Stomach smooth muscle (tissue), 2 donors: ENCODE results near the gene NRXN3.
"Not testable (repeated sequence)": the region's sequence is repeated elsewhere in the genome, so short reads cannot be mapped to it uniquely, and the experiment has no call there.

ENCODE experiments used
- H3K27ac ChIP-seq: one replicate; pipeline ENCODE4 v1.7.0; 2013; ENCODE audit warnings: mild to moderate bottlenecking, low read length, inconsistent platforms
- H3K27me3 ChIP-seq, 2 donors: one replicate each; pipeline ENCODE4 v1.7.0; 2013; ENCODE audit warnings: low read length in 2 of 2; ENCODE audit not compliant: insufficient read depth in 2 of 2, control insufficient read depth in 1 of 2
- H3K36me3 ChIP-seq, 2 donors: one replicate each; pipeline ENCODE4 v1.7.0; 2013; ENCODE audit warnings: low read length in 2 of 2; ENCODE audit not compliant: control insufficient read depth in 2 of 2, insufficient read depth in 2 of 2
- H3K4me1 ChIP-seq: one replicate; pipeline ENCODE4 v1.7.0; 2013; ENCODE audit warnings: low read length; ENCODE audit not compliant: control insufficient read depth, insufficient read depth
- H3K4me3 ChIP-seq, 2 donors: one replicate each; pipeline ENCODE4 v1.7.0; 2013; ENCODE audit warnings: low read length in 2 of 2
- H3K9ac ChIP-seq, 2 donors: one replicate each; pipeline ENCODE4 v1.7.0; 2013; ENCODE audit warnings: low read length in 2 of 2, mild to moderate bottlenecking in 1 of 2
- H3K9me3 ChIP-seq, 2 donors: one replicate each; pipeline ENCODE4 v1.7.0; 2013; ENCODE audit warnings: low read length in 2 of 2; ENCODE audit not compliant: control insufficient read depth in 2 of 2
- donor health status: healthy.
- donor health status: Pancreatic carcinoma.

NRXN3 gene

DNA sequence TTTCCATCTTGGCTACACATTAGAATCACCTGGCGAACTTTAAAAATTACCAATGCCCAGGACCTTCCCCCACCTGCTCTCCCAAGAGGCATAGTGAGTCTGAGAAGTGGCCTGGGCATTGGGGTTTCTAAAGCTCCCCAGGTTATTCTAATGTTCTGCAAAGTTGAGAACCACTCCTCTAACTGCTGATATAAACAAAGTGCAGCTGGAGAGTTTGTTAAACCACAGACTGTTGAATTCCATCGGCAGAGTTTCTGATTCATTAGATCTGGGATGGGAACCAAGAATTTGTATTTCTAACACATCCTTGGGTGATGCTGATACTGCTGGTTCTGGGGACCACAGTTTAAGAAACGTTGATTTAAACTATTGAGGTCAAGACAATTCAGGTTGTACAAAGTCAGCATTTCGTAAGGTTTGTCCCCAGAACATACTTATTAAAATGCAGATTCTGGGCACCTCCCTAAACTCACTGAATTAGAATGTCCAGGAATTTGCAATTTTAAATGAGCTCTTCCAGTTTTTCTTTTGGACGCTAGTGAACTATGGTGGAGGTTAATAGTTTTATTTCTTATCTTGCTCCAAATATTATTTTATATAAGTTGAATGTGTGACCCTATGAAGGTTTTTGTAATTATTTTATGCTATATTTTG lies 309.1 kb downstream of the NRXN3 start:
- Histone ChIP-seq H3K27me3 (no peaks in the 10 kb centered on the region), H3K9ac (no peak overlapping the region), H3K9me3 (no peaks in the 10 kb centered on the region), H3K36me3 (no peaks in the 10 kb centered on the region), H3K4me3 (no peak overlapping the region), H3K27ac (no peak overlapping the region), H3K4me1 (no peaks in the 10 kb centered on the region)

DNA sequence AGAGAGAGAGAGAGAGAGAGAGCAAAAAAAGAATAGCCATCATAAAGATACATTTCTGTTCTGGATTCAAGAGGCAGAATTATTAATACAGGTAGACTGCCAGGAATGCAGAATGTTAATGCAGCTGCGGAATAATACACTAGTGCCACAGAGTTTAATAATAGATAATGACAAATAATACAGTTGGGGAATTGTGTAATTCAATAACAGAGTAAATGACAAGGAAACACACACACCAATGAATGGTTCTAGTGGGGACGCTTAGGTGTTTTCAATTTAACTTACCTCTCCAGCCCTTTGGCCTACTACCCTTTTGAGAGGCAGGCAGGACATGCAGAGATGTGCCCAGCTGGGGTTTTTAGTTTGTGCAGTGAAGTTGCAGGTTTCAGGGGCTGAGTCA lies 313.9 kb downstream of the NRXN3 start:
- Histone ChIP-seq H3K4me1 (no peaks in the 10 kb centered on the region), H3K4me3 (no peak overlapping the region), H3K9ac (no peak overlapping the region), H3K27me3 (no peaks in the 10 kb centered on the region), H3K36me3 (no peaks in the 10 kb centered on the region), H3K9me3 (no peaks in the 10 kb centered on the region), H3K27ac (no peak overlapping the region)

DNA sequence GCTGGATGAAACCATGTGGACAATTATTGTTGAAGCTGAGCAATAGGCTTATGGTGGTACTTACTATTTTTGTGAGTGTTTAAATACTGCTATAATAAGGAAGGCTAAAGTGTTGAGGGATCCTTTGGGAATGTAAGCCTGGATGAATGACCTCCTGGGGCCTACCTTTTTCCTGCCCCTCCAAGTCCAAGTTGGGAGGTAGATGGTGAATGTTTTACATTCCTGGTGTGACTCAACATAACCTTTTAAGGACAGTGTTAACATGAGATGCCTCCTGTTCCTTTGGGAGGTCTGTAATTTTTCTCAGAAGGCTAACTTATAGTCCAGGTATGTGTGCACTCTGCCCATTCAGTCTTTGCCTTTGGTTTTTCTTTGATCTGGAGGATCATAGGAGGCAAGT lies 315.9 kb downstream of the NRXN3 start:
- Histone ChIP-seq H3K27me3 (no peaks in the 10 kb centered on the region), H3K27ac (no peak overlapping the region), H3K9me3 (no peaks in the 10 kb centered on the region), H3K4me1 (no peaks in the 10 kb centered on the region), H3K36me3 (no peaks in the 10 kb centered on the region), H3K4me3 (no peak overlapping the region), H3K9ac (no peak overlapping the region)

DNA sequence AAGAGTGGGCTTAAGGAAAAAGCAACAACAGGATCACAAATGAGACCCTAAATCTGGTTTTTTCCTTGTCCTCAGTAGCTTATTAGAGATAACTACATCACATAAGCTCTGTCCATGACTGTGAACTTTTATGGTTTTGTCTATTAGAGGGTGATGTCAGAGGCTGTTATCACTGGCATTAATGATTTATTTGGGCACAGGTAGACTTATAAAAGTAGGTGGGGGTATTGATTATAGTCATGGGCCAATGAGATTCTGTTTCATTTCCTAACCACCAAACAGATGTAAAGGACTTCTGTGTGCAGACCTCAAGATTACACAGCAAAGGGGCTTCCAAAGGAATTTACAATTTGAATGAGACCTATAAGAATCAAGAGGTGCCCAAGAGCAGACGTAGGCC lies 316.4 kb downstream of the NRXN3 start:
- Histone ChIP-seq H3K36me3 (no peaks in the 10 kb centered on the region), H3K9me3 (no peaks in the 10 kb centered on the region), H3K27me3 (no peaks in the 10 kb centered on the region), H3K4me1 (no peaks in the 10 kb centered on the region), H3K27ac (no peak overlapping the region), H3K9ac (no peak overlapping the region), H3K4me3 (no peak overlapping the region)

DNA sequence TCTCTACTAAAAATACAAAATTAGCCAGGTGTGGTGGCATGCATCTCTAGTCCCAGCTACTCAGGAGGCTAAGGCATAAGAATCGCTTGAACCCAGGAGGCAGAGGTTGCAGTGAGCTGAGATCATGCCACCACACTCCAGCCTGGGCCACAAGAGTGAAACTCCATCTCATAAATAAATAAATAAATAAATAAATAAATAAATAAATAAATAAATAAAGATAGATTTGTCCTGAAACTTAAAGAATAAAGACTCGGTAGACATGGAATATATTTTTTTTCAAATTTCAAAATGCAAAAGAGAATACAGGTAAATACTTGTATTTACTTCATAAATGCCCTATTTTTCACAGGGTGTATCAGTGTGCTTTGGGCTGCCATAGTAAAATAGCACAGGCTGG lies 317.4 kb downstream of the NRXN3 start:
- H3K4me3 ChIP-seq, H3K27me3 ChIP-seq, H3K9ac ChIP-seq, H3K36me3 ChIP-seq, H3K27ac ChIP-seq, H3K4me1 ChIP-seq, H3K9me3 ChIP-seq: not testable (repeated sequence)

DNA sequence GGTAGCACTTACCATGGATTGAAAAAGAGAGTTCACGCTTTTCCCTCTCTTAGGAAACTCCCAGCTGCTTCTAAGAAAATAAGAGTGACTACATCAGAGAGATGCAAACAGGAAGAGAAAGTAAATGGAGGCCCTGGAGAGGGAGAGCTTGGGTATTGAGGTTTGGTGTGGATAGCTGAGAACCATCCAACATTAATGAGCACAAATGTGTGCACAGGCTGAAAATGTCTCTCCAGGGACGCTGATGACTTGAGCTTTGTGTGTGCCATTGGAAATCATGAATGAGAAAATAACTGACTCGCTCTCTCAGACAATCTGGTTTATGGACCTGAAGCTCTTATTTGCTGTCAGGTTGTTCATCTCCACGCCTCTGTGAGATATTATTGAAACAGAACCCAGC lies 318.8 kb downstream of the NRXN3 start:
- H3K36me3 ChIP-seq = no peaks in the 10 kb centered on the region
- H3K9ac ChIP-seq = no peak overlapping the region
- H3K9me3 ChIP-seq = no peaks in the 10 kb centered on the region
- H3K4me1 ChIP-seq = no peaks in the 10 kb centered on the region
- H3K27me3 ChIP-seq = no peaks in the 10 kb centered on the region
- no peak overlapping the region for H3K4me3 ChIP-seq
- H3K27ac ChIP-seq = no peak overlapping the region

DNA sequence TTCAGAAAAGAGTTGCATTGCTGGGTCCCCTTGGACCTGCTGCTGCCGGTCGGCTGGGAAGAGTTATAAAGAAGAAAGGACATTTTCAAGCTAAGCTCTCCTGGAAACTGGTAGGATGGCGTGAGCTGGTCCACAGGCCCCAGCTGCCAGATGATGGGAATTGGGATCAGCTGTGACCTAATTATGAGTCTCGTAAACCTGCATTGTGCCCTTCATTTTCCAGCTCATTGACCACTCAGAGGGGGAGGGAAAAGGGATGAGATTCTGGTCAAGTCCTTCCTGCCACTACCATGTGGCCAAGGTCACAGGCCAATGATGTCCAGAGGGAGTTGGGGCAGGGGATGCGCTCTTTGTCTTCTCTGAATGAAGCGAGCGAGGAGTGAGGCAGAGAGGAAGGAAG lies 320.9 kb downstream of the NRXN3 start:
- no peak overlapping the region for H3K27ac ChIP-seq

DNA sequence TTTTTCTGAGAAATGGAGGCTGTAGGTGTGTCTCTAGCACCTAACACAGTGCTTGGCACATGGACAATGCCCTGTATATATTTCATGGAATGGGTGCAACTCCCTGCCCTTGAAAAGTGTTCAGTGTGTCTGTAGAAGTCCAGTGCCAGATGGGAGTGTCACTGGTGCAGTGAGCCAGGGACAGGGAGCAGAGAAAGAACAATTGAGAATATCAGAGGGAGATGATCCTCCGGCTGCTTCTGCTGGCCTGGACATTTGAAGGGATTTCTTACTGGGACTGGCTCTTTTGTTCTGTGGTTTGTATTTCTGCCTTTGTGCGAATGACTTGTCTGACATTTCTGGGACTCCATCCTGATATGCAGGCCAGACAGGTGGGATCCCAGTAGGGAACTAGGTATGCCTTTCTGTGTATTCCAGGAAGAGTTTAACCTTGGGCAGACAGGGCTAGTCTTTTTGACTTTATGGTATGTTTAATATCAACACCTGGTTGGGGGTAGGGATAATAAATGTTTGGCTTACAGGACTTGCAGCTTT lies 328.0 kb downstream of the NRXN3 start:
- H3K9ac ChIP-seq = no peak overlapping the region
- no peak overlapping the region for H3K27ac ChIP-seq
- no peak overlapping the region for H3K4me3 ChIP-seq
- H3K9me3 ChIP-seq = no peaks in the 10 kb centered on the region
- no peaks in the 10 kb centered on the region for H3K27me3 ChIP-seq
- no peaks in the 10 kb centered on the region for H3K36me3 ChIP-seq
- no peaks in the 10 kb centered on the region for H3K4me1 ChIP-seq

More for the DNA sequence above, 320.9 kb downstream of the NRXN3 start:
- Histone ChIP-seq H3K27me3 (no peaks in the 10 kb centered on the region), H3K9ac (no peak overlapping the region), H3K9me3 (no peaks in the 10 kb centered on the region), H3K4me1 (no peaks in the 10 kb centered on the region), H3K36me3 (no peaks in the 10 kb centered on the region), H3K4me3 (no peak overlapping the region)

DNA sequence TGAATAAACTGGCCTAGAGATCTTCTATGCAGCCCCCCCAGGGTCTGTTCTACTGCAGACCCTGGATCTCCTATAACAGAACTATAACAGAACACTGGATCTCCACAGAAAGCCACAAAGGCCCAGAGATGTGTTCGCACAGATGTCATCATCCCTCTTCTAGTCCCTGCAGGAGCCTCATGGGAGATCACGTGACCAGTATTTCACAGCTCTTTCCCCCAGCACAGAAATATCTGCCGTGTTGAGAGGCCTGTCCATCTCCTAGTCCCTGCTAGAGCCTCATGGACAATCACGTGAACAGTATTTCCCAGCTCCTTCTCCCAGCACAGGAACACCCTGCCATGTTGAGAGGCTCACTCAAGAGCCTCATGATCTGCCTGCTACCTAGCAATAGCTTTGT lies 331.7 kb downstream of the NRXN3 start:
- Histone ChIP-seq H3K27me3 (no peaks in the 10 kb centered on the region), H3K4me3 (no peak overlapping the region), H3K36me3 (no peaks in the 10 kb centered on the region), H3K9ac (no peak overlapping the region), H3K4me1 (no peaks in the 10 kb centered on the region), H3K9me3 (no peaks in the 10 kb centered on the region), H3K27ac (no peak overlapping the region)

DNA sequence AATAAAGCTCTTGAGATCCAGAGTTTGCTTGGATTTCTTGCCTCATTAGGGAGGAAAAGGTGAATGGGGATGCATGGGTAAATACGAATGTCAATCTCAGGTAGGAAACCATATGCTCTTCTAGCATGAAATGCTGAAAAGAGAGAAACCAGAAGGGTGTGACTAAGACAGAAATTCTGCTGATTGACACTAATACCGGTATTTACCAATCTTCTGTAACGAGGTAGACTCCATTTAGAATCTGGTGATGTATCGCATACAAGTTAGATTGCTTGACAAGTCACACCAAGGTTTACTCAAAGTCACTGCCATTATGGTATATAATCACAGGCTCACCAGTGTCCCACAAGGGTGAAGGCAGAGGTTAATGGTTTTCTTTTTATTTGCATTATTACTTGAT lies 337.9 kb downstream of the NRXN3 start:
- no peaks in the 10 kb centered on the region for H3K27me3 ChIP-seq
- H3K9me3 ChIP-seq = no peaks in the 10 kb centered on the region
- no peak overlapping the region for H3K4me3 ChIP-seq
- no peak overlapping the region for H3K9ac ChIP-seq
- no peaks in the 10 kb centered on the region for H3K36me3 ChIP-seq
- H3K4me1 ChIP-seq = no peaks in the 10 kb centered on the region
- H3K27ac ChIP-seq = no peak overlapping the region

DNA sequence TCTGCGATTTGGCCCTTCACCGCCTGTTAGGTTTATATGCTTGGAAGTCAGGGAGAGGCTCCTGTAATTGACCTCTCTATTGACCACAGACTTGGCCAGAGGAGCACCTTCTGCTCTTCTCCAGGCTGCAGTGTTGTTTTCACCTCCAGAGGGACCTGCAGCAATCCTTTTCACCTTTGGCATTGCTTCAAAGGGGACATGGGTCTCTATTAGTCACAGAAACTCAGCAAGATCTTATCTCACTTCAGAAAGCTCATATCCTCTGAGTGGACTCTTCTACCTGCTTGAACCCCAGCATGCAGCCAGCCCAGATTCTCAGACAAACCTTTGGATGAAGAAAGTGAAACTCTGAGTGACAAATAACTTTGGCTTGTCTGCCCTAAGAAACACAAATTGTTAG lies 339.3 kb downstream of the NRXN3 start:
- H3K9ac ChIP-seq = no peak overlapping the region
- H3K4me1 ChIP-seq = no peaks in the 10 kb centered on the region
- no peaks in the 10 kb centered on the region for H3K9me3 ChIP-seq
- H3K27ac ChIP-seq = no peak overlapping the region
- no peaks in the 10 kb centered on the region for H3K27me3 ChIP-seq
- no peak overlapping the region for H3K4me3 ChIP-seq
- no peaks in the 10 kb centered on the region for H3K36me3 ChIP-seq
